Measurements from ENCODE around the gene PLCH2. TPM values are rescaled to one million over a fixed set of nuclear protein-coding genes. Genes with fewer than 3 reads are reported as not detected.

The PLCH2 gene
- total RNA-seq, 6 experiments from 2014 or later = 0.37 to 4.6 (median 2.3) TPM

- no peak overlapping the region for H3K4me3 ChIP-seq
- DNase-seq (no peak), ATAC-seq (no peak)
- no peaks in the 10 kb centered on the region for H3K27me3 ChIP-seq
- TF ChIP-seq CTCF (IDR thresholded peaks at IDR 0.05) (no peak), POLR2A (IDR thresholded peaks at IDR 0.05) (no peak)
- intact Hi-C loops (cut with DNase I) = no loop called here
- H3K27ac ChIP-seq = no peak overlapping the region
- no peaks in the 10 kb centered on the region for H3K9me3 ChIP-seq
- H3K4me1 ChIP-seq = peaks cover 0 to 4% (median 0%) of the 10 kb centered on the region in 4 donors
- 84% methylated on average over 7 of the region's 24 CpGs for WGBS (ENCODE audit: insufficient coverage, low coverage, low lambda C conversion rate, missing lambda C conversion rate)
- peaks cover 7 to 42% (median 25%) of the 10 kb centered on the region in 4 donors for H3K36me3 ChIP-seq
Measured at GRCh38 chr1:2508180-2508579, 32.1 kb downstream of the PLCH2 start.

GRCh38 chr1:2508751-2509150 is 32.7 kb downstream of the PLCH2 start:
- DNase-seq (no peak), ATAC-seq (no peak)
- peaks cover 7 to 48% (median 28%) of the 10 kb centered on the region in 4 donors for H3K36me3 ChIP-seq
- no peak overlapping the region for H3K4me3 ChIP-seq
- no peaks in the 10 kb centered on the region for H3K27me3 ChIP-seq
- TF ChIP-seq CTCF (IDR thresholded peaks at IDR 0.05) (no peak), POLR2A (IDR thresholded peaks at IDR 0.05) (no peak)
- WGBS (ENCODE audit: insufficient coverage, low coverage, low lambda C conversion rate, missing lambda C conversion rate) = 97% methylated on average over 11 of the region's 29 CpGs
- peaks cover 0 to 4% (median 0%) of the 10 kb centered on the region in 4 donors for H3K4me1 ChIP-seq
- no peaks in the 10 kb centered on the region for H3K9me3 ChIP-seq
- intact Hi-C loops (cut with DNase I) = no loop called here
- no peak overlapping the region for H3K27ac ChIP-seq

- no peak for DNase-seq
- TF ChIP-seq POLR2A (IDR thresholded peaks at IDR 0.05) = no peak
- TF ChIP-seq CTCF (IDR thresholded peaks at IDR 0.05) = no peak
- H3K27me3 ChIP-seq = no peaks in the 10 kb centered on the region
- 59% methylated on average over 5 of the region's 11 CpGs for WGBS (ENCODE audit: insufficient coverage, low coverage, low lambda C conversion rate, missing lambda C conversion rate)
- H3K9me3 ChIP-seq = no peaks in the 10 kb centered on the region
- ATAC-seq = peak in 2 of 4 donors; percentile 26 to 63
- intact Hi-C loops (cut with DNase I) = no loop called here
- H3K27ac ChIP-seq = no peak overlapping the region
- peaks cover 7 to 53% (median 30%) of the 10 kb centered on the region in 4 donors for H3K36me3 ChIP-seq
- H3K4me3 ChIP-seq = no peak overlapping the region
- H3K4me1 ChIP-seq = peaks cover 0 to 4% (median 0%) of the 10 kb centered on the region in 4 donors
Measured at GRCh38 chr1:2509589-2509988, 33.5 kb downstream of the PLCH2 start.

- H3K27ac ChIP-seq = no peak overlapping the region
- H3K27me3 ChIP-seq = no peaks in the 10 kb centered on the region
- 92% methylated on average over 2 of the region's 27 CpGs for WGBS (ENCODE audit: insufficient coverage, low coverage, low lambda C conversion rate, missing lambda C conversion rate)
- H3K36me3 ChIP-seq = peaks cover 7 to 59% (median 34%) of the 10 kb centered on the region in 4 donors
- no peak for ATAC-seq
- TF ChIP-seq CTCF (IDR thresholded peaks at IDR 0.05) (no peak), POLR2A (IDR thresholded peaks at IDR 0.05) (no peak)
- no peak overlapping the region for H3K4me3 ChIP-seq
- intact Hi-C loops (cut with DNase I) = no loop called here
- DNase-seq = no peak
- peaks cover 0 to 4% (median 0%) of the 10 kb centered on the region in 4 donors for H3K4me1 ChIP-seq
- H3K9me3 ChIP-seq = no peaks in the 10 kb centered on the region
Measured at GRCh38 chr1:2510366-2511155, 34.5 kb downstream of the PLCH2 start.

Measured in right lobe of liver (tissue), 6 donors.